GM13977 (cell line): Measurements from ENCODE around the gene MIOX.

Source experiments
- DNase-seq: peaks from one replicate; pipeline ENCODE4 v3.0.0; 2012; ENCODE audit warnings: low spot score
- in situ Hi-C: fragments of 300-500 bp; cut with MboI; formaldehyde crosslinking; loops from one replicate; pipeline ENCODE4 v1.12.0; 2022; ENCODE audit warnings: low sequenced_read_pairs, low pct_unique_long_range_greater_than_20kb, mixed read lengths, inconsistent platforms; ENCODE audit not compliant: unreplicated experiment
- TF ChIP-seq, protein P1 (sequence below): IDR thresholded peaks from 2 replicates; pipeline ENCODE4 v1.5.1; 2012; ENCODE audit warnings: mild to moderate bottlenecking, control low read depth; ENCODE audit not compliant: insufficient read depth; ENCODE audit errors: extremely low read depth, missing control alignments

Gene MIOX

DNA sequence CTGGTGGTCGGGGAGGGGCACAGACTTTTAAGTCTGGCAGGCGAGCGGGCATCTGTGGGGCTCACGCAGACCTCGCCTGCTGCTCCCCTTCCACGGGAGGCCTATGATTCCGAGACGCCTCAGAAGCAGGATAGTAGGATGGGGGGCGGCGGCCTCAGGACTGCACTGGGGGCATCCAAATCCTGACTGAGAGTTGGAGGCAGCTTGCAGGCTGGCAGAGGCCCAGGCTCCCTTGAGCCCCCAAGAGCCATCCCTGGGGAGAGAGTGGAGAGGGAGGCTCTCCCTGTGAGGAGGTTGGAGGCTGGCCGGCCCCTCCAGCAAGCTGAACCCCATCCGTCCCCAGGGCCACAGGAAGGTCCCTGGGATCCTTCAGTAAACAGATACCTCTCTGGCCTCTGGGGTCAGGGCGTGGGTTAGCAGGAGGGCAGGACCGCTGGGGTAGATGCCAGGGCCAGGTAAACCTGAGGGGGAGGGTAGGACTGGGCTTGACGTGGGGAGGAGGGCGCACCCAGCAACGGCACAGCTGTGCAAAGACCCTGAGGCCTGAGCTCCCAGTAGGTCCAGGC is 45.1 kb upstream of the MIOX start:
- no peak for DNase-seq
- in situ Hi-C loops, result no loop called here
- TF ChIP-seq, protein P1, sequence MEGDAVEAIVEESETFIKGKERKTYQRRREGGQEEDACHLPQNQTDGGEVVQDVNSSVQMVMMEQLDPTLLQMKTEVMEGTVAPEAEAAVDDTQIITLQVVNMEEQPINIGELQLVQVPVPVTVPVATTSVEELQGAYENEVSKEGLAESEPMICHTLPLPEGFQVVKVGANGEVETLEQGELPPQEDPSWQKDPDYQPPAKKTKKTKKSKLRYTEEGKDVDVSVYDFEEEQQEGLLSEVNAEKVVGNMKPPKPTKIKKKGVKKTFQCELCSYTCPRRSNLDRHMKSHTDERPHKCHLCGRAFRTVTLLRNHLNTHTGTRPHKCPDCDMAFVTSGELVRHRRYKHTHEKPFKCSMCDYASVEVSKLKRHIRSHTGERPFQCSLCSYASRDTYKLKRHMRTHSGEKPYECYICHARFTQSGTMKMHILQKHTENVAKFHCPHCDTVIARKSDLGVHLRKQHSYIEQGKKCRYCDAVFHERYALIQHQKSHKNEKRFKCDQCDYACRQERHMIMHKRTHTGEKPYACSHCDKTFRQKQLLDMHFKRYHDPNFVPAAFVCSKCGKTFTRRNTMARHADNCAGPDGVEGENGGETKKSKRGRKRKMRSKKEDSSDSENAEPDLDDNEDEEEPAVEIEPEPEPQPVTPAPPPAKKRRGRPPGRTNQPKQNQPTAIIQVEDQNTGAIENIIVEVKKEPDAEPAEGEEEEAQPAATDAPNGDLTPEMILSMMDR, result no peak

DNA sequence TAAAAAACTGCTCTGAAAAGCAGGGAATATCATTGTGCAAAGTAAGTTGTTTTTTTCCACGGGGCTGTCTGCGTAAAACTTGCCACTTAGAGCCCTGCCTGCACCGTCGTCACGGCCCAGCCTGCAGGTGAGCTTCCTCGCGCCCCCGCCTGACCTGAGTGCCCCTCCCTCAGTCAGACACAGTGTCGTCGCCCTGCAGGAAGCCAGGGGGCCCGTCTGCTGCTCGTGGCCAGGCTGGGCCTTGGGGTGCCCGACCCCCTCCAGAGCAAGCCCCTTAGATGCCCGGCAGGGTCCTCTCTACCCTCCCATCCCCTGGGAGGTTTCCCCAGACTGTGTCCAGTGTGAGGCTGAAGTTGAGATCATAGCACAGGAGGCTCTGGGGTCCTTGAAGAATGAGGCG is 43.5 kb upstream of the MIOX start:
- in situ Hi-C loops, result no loop called here

DNA sequence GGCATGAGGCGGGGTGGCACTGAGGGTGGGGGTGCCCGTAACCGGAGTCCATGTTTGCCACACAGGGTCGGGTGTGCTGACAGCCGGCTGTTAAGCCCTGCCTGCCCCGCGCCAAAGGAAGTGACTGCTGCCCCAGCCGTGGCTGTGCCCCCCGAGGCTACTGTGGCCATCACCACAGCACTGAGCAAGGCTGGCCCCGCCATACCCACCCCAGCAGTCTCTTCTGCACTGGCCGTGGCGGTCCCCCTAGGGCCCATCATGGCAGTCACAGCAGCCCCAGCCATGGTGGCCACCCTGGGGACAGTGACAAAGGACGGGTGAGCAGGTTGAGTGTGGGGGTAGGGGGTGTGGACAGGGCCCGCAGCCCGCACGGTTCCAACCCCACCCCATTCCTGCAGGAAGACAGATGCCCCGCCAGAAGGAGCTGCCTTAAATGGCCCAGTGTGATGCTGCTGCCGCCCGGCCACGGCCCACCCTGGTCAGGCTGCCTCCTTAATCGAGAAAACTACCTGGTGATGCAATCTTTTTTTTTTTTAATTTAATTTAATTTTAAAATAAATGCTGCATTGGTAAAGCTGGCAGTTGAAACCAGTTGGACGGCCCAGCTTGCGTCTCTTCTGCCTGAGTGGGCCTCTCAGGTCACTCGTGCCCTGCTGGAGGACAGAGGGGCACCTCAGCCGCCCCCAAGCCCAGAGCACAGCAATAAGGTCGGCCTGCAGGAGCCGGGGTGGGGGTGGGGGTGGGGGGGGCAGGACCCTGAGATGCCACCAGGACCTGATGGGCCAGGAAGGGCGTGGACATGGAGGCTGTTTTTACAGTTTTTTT is 42.6 kb upstream of the MIOX start:
- TF ChIP-seq, protein P1, result no peak
- DNase-seq, result no peak
- in situ Hi-C loops, result no loop called here

More for the DNA sequence above, 43.5 kb upstream of the MIOX start:
- DNase-seq, result no peak
- TF ChIP-seq, protein P1, result no peak

DNA sequence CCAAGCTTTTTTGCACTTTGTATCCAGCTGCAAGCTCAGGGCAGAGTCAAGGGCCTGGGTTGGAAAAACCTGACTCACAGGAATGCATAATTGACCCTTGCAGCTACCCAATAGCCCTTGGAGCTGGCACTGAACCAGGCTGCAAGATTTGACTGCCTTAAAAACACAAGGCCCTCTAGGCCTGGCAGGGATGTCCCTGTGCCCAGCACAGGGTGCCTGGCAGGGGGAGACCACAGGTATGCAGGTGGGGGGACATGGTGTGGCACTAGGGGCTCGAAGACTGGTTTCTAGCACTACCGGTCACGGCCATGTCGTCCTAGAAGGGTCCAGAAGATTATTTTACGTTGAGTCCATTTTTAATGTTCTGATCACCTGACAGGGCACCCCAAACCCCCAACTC is 42.0 kb upstream of the MIOX start:
- no peak for DNase-seq
- in situ Hi-C loops, result no loop called here
- TF ChIP-seq, protein P1, result no peak

DNA sequence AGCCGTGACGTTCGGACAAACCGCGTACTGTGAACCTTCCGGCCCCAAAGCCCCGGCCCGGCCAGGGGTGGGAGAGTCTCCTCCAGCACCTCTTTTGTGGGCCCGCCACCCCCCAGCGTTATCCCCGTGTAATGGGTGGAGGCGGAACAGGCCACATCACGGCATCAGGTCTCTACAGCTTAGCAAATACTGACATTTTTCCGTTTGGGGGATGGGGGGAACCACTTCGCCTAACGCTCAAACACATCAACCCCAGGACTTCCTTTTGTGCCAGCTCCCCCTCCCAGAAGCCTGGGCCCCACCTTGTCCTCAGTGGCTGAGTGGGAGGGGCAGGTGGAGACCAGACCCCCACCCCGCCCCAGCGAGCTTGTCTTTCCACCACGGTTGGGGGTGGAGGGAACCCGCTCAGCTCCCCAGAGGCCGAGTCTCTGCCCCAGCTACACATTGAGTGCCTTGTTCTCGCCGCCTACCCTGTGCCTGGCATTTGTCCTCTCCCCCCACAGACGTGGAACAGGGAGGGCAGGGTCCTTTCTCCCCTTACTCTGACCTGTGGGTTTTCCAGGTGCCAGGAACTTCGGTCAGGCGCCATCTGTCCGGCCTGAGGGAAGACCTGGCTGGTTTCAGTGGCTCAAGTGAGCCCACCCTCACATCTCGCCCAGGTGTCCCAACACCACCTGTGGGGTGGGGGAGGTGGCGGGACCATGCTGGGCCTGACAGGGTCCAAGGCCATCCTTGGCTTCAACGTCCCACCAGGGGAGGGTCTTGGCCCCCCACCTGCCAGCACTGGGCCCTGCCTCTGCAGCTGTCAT is 41.4 kb upstream of the MIOX start:
- TF ChIP-seq, protein P1, result no peak
- in situ Hi-C loops, result no loop called here
- DNase-seq, result no peak

DNA sequence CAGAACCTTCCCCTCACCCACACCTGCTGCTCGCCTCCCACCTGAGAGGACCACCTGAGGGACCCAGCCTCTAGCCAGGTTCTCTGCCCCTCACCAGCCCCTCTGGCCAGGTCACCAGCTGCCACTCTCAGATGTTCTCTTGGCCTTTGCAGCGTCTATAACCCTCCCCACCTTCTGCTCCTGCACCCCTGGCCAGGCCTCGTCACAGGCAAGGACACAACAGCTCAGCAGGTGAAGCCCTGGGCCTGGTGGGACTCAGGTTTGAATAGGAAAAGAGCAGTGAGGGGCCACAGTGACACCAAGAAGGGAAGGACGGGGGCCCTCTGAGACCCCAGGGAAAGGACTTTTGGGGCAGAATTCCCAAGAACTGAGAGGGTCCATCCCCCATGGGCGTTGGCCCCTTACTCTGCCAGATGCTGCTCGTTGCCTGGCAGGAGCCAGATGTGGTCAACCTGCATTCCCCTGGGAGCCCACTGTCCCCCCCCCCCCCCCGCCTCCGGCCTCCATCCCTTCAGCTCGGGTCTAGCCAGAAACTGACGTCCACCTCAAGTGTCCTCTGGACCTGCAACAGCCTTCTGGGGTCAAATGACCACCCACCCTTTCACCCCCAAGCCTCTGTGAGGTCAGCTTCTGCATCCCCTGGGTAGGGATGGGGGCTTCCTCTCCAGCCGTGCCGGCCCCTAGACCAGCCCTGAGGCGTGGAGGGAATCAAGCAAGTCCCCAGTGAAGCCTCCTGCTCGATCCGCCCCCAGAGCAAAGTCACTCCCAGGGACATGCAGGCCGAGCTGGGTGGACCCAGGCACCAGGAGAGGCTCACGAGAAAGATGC is 40.6 kb upstream of the MIOX start:
- TF ChIP-seq, protein P1, result no peak
- DNase-seq, result no peak

More for the DNA sequence above, 40.6 kb upstream of the MIOX start:
- in situ Hi-C loops, result no loop called here
